GM18505 (cell line): ENCODE results near the gene SLC49A3.
"Not testable (repeated sequence)": the region's sequence is repeated elsewhere in the genome, so short reads cannot be mapped to it uniquely, and the experiment has no call there.

Experiments
- ATAC-seq: cut with Tn5 transposase; IDR thresholded peaks from one replicate; pipeline ENCODE4 v1.9.1; 2021; ENCODE audit not compliant: unreplicated experiment
- POLR2A ChIP-seq: IDR thresholded peaks from 4 replicates; pipeline ENCODE4 v1.6.1; 2011; ENCODE audit warnings: borderline replicate concordance; ENCODE audit not compliant: insufficient read depth, insufficient read length; ENCODE audit errors: extremely low read depth

SLC49A3 gene

DNA sequence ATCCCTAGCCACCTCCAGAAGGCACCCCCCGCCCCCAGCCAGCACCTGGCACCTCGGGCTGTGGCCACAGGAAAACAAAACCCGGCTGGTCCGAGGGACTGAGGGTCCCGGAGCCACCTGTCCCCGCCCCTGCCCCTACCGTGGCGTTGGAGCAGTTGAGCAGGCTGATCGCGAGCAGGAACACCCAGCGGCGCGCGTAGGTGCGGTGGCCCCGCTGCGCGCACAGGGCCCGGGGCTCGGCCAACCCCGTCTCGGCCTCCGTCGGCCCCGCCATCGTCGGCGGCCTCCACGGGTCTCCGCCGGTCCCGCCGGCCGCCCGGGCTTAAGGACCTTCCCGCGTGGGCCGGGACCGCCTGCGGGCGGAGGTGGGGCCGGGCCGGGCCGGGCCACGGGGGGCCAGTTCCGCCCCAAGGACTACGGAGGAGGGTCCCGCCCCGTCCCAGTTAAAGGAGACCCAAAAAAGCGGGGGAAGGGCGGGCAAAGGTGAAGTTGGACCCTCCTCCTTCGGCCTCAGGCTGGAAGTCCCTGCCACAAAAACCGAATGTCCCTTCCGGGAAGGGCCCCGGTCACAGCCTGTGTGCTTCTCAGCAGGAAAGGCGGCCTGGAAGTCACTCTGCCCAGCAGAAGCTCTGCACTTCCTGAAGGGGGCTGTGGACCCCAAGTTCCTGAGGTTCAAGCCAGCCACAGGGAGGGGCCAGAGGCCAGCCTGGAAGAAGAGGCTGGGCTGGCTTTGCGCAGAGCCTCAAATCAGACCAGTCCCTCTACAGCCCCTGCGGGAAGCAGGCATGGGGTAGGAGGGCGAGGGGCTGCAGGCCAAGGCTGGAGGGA, at the start of gene SLC49A3:
Gene SLC49A3, minus strand, starts transcription at position 298 of the 828 bp plus-strand sequence. Its CDS starts 24 bp downstream, at position 274.
- TF ChIP-seq POLR2A: no peak
- ATAC-seq: no peak

DNA sequence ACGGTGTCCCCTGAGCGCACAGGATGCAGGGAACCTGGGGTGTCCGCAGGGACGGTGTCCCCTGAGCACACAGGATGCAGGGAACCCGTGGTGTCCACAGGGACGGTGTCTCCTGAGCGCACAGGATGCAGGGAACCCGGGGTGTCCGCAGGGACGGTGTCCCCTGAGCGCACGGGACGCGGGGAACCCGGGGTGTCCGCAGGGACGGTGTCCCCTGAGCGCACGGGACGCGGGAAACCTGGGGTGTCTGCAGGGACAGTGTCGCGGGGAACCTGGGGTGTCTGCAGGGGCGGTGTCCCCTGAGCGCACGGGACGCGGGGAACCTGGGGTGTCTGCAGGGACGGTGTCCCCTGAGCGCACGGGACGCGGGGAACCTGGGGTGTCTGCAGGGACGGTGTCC, 47.6 kb upstream of the SLC49A3 start:
- ATAC-seq: not testable (repeated sequence)

DNA sequence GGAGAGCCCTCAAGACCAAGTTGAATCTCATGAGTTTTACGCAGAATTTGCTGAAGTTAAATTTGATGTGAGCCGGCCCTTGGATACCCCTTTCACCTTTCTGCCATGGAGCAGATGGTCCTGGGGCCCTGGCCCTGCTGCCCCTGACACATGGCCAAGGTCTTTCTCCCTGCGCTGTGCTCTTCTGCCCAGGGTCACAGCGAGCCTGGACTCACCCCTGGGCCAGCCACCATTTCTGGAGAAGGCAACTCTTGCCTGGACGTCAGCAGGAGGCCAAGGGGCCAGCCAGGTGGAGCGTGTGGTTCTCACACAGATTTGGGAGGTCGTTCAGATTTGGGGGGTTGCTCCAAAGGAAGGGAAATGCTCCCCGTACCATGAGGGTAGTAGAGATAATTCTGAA, 46.6 kb upstream of the SLC49A3 start:
- TF ChIP-seq POLR2A: no peak
- no peak for ATAC-seq

- no peak for TF ChIP-seq POLR2A
- ATAC-seq: no peak
Observed at GRCh38 chr4:734951-735350, 46.0 kb upstream of the SLC49A3 start.

GRCh38 chr4:734075-734474, 45.1 kb upstream of the SLC49A3 start:
- no peak for ATAC-seq
- TF ChIP-seq POLR2A: no peak

DNA sequence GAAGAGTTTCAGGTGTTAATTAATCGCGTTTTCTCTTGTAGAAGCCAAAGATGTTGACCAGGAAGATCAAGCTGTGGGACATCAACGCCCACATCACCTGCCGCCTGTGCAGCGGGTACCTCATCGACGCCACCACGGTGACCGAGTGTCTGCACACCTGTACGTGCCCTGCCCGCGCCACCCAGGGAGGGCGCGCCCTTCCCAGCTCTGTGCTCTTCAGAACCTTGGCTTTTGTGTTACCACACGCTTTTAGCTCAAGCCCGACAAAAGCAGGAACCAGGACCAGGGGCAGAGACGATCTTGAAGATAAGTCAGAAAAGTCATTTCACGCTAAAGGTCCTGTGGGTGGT, 44.7 kb upstream of the SLC49A3 start:
- no peak for TF ChIP-seq POLR2A
- no peak for ATAC-seq

GRCh38 chr4:732911-733630, 44.1 kb upstream of the SLC49A3 start:
- no peak for ATAC-seq

GRCh38 chr4:732486-732885, 43.5 kb upstream of the SLC49A3 start:
- ATAC-seq: no peak
- no peak for TF ChIP-seq POLR2A

More at GRCh38 chr4:732911-733630, 44.1 kb upstream of the SLC49A3 start:
- TF ChIP-seq POLR2A: no peak

DNA sequence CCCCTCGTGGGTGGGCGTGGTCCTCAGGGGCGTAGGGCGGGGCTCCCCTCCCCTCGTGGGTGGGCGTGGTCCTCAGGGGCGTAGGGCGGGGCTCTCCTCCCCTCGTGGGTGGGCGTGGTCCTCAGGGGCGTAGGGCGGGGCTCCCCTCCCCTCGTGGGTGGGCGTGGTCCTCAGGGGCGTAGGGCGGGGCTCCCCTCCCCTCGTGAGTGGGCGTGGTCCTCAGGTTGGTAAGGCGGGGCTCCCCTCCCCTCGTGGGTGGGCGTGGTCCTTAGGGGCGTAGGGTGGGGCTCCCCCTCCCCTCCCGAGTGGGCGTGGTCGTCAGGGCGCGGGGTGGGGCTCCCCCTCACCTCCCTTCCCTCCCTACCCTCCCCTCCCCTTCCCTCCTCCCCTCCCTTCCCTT, 43.0 kb upstream of the SLC49A3 start:
- ATAC-seq: not testable (repeated sequence)

DNA sequence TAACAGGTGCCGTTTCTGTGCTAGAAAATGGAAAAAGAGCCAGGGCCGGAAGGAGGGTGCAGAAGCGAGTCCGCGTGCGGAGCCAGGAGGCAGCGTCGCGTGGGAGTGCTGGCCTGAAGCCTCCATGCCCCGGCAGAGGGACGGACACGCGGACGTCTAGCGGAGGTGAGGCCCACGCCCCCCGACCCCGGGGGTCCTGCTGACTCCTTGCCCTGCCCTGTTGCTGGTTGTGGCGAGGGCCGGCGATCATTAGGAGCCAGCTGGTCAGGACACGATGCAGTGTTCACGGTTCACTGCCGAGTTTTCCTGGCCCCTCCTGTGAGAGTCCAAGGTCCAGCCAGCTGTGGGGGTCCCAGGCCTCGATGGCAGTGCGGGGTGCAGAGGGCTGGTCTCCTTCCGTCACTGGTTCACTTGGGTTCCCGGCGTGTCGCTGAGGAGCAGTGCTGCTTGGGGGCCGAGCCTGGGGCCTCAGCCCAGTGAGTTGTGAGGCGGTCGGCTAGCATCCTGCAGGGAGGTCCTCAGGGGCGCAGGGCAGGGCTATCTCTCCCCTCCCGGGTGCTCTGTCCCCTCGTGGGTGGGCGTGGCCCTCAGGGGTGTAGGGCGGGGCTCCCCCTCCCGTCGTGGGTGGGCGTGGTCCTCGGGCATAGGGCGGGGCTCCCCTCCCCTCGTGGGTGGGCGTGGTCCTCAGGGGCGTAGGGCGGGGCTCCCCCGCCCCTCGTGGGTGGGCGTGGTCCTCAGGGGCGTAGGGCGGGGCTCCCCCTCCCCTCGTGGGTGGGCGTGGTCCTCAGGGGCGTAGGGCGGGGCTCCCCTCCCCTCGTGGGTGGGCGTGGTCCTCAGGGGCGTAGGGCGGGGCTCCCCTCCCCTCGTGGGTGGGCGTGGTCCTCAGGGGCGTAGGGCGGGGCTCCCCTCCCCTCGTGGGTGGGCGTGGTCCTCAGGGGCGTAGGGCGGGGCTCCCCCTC, 42.3 kb upstream of the SLC49A3 start:
- ATAC-seq: not testable (repeated sequence)

- ATAC-seq: no peak
- no peak for TF ChIP-seq POLR2A
Observed at GRCh38 chr4:730511-730910, 41.6 kb upstream of the SLC49A3 start.

GRCh38 chr4:729336-730315, 40.7 kb upstream of the SLC49A3 start:
- no peak for TF ChIP-seq POLR2A
- no peak for ATAC-seq
